HepG2 (cell line): ENCODE results near the gene FAM81A. TPM values are rescaled to one million over a fixed set of nuclear protein-coding genes. Genes with fewer than 3 reads are reported as not detected.

Source experiments
- ARNT ChIP-seq: fragments of 450-650 bp; IDR thresholded peaks from 2 replicates; pipeline ENCODE4 v1.6.1; 2017
- DR1 ChIP-seq: sonication (generic); formaldehyde crosslinking; IDR thresholded peaks from 2 replicates; pipeline ENCODE4 v1.8.0; 2021; ENCODE audit warnings: mild to moderate bottlenecking, missing genetic modification reagents, inconsistent platforms
- KDM5A ChIP-seq: fragments of 200-600 bp; sonication (generic); IDR thresholded peaks from 2 replicates; pipeline ENCODE4 v1.7.0; 2018; ENCODE audit warnings: antibody characterized with exemption, mild to moderate bottlenecking, low read length, borderline replicate concordance
- MEF2D ChIP-seq: sonication (generic); formaldehyde crosslinking; IDR thresholded peaks from 2 replicates; pipeline ENCODE4 v1.5.1; 2020; ENCODE audit warnings: mild to moderate bottlenecking, missing genetic modification reagents
- MEIS1 ChIP-seq: sonication (generic); formaldehyde crosslinking; IDR thresholded peaks from 2 replicates; pipeline ENCODE4 v1.9.0; 2021; ENCODE audit warnings: mild to moderate bottlenecking, missing genetic modification reagents, moderate library complexity, borderline replicate concordance
- NONO ChIP-seq, 2 experiments: fragments of 450-650 bp in 1 of 2; sonication (generic) in 1 of 2; formaldehyde crosslinking in 1 of 2; IDR thresholded peaks in 1 of 2; conservative IDR thresholded peaks in 1 of 2; 2 replicates each; pipeline versions ENCODE4 v1.6.1 to v1.8.0; 2017 to 2022; ENCODE audit warnings: mild to moderate bottlenecking in 1 of 2, missing genetic modification reagents in 1 of 2, moderate library complexity in 1 of 2
- PCBP1 ChIP-seq: fragments of 200-400 bp; formaldehyde crosslinking; IDR thresholded peaks from 2 replicates; pipeline ENCODE4 v1.6.1; 2017; ENCODE audit warnings: mild to moderate bottlenecking, low read depth, low read length, borderline replicate concordance
- SIN3B ChIP-seq: fragments of 150-350 bp; IDR thresholded peaks from 2 replicates; pipeline ENCODE4 v1.6.1; 2014; ENCODE audit warnings: low read length
- ZBTB7B ChIP-seq: sonication (generic); formaldehyde crosslinking; IDR thresholded peaks from 2 replicates; pipeline ENCODE4 v1.4.0; 2020; ENCODE audit warnings: missing genetic modification reagents
- ZNF530 ChIP-seq: sonication (generic); formaldehyde crosslinking; IDR thresholded peaks from 2 replicates; pipeline ENCODE4 v1.5.0; 2020; ENCODE audit warnings: low read depth, mild to moderate bottlenecking, missing genetic modification reagents
- ZNF605 ChIP-seq: sonication (generic); formaldehyde crosslinking; IDR thresholded peaks from 2 replicates; pipeline ENCODE4 v1.8.0; 2022; ENCODE audit warnings: mild to moderate bottlenecking, missing genetic modification reagents
- ZSCAN12 ChIP-seq: sonication (generic); formaldehyde crosslinking; IDR thresholded peaks from 2 replicates; pipeline ENCODE4 v1.9.0; 2021; ENCODE audit warnings: mild to moderate bottlenecking, missing genetic modification reagents
- ZSCAN9 ChIP-seq: IDR thresholded peaks from 2 replicates; pipeline ENCODE4 v1.6.1; 2016; ENCODE audit warnings: borderline replicate concordance
- polyA plus RNA-seq, 8 experiments: library from polyadenylated mRNA; depleted of rRNA in 3 of 8; stranded (reverse) in 7 of 8; unstranded in 1 of 8; fragments of >200 nt; fragmentation: Illumina TruSeq in 4 of 8; extraction: Trizol in 4 of 8; gene quantifications; 2 replicates each; pipeline versions ENCODE4 v1.2.1 to v1.2.3, GENCODE V29; 2011 to 2016; ENCODE audit warnings: low read depth in 4 of 8, missing spikeins in 1 of 8, mixed read lengths in 1 of 8; ENCODE audit not compliant: insufficient read depth in 1 of 8
- total RNA-seq, 5 experiments: library from RNA; depleted of rRNA; stranded (reverse); fragments of >200 nt; fragmentation: Illumina TruSeq; extraction: Trizol; gene quantifications; 2 replicates each; pipeline ENCODE4 v1.2.3, GENCODE V29; 2016; ENCODE audit warnings: low read depth in 1 of 5
- TF ChIP-seq, protein P1 (sequence below): IDR thresholded peaks from 2 replicates; pipeline ENCODE4 v1.4.0; 2020; ENCODE audit warnings: mild to moderate bottlenecking, missing genetic modification reagents
- TF ChIP-seq, protein P2 (sequence below): sonication (generic); formaldehyde crosslinking; IDR thresholded peaks from 2 replicates; pipeline ENCODE4 v1.4.0; 2020; ENCODE audit warnings: missing genetic modification reagents, low read depth, mild to moderate bottlenecking, borderline replicate concordance
- TF ChIP-seq, protein P3 (sequence below): sonication (generic); formaldehyde crosslinking; IDR thresholded peaks from 2 replicates; pipeline ENCODE4 v1.5.0; 2020; ENCODE audit warnings: missing genetic modification reagents
- TF ChIP-seq, protein P4 (sequence below): sonication (generic); formaldehyde crosslinking; conservative IDR thresholded peaks from 2 replicates; pipeline ENCODE4 v1.8.1; 2023; ENCODE audit warnings: missing genetic modification reagents
- TF ChIP-seq, protein P5 (sequence below): conservative IDR thresholded peaks from 2 replicates; pipeline ENCODE4 v1.6.1; 2018; ENCODE audit warnings: missing genetic modification reagents

FAM81A gene
- total and polyA plus RNA-seq, 2 of the 13 experiments (the other 11 are each of a cell fraction or from before 2014, with no cell fraction given) = 0.09 TPM; not detected in 1

DNA sequence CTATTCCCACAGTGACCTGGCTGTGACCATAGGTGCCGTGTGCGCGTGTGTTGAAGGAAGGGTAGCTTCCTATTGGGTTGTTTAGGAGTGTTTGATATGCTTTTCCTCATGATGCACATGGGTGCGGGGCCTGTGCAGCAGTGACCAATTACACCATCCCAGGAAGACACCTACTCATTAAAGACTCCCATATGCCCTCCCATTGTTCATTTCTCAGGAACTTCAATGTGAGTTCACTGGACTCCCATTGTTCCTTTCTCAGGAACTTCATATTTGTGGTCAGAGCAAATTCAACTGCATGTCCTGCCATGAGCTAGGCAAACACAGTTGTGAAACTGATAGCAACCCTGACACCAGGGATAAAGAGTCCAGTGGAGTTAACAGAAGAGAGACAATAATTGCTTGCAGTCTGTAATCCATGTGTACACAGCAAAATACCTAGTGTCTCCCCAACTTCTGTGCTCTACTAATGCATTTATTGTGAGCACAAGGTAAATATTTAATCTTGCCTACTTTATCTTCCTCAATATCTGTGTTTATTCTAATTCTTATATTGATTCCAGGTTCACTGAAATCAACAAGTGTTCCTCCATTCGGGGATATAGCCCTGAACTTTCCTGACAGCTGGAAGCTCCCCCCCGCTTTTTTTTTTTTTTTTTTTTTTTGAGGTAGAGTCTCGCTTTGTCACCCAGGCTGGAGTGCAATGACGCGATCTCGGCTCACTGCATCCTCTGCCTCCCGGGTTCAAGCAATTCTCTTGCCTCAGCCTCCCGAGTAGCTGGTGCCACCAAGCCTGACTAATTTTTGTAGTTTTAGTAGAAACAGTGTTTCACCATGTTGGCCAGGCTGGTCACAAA, 116.1 kb downstream of the FAM81A start (continued):
- TF ChIP-seq NONO (IDR thresholded peaks at IDR 0.05) = no peak
- TF ChIP-seq NONO (CRISPR knock-in tag; conservative IDR thresholded peaks at IDR 0.05) = peak; percentile 93
- no peak for TF ChIP-seq DR1 (CRISPR knock-in tag)
- TF ChIP-seq, protein P1, sequence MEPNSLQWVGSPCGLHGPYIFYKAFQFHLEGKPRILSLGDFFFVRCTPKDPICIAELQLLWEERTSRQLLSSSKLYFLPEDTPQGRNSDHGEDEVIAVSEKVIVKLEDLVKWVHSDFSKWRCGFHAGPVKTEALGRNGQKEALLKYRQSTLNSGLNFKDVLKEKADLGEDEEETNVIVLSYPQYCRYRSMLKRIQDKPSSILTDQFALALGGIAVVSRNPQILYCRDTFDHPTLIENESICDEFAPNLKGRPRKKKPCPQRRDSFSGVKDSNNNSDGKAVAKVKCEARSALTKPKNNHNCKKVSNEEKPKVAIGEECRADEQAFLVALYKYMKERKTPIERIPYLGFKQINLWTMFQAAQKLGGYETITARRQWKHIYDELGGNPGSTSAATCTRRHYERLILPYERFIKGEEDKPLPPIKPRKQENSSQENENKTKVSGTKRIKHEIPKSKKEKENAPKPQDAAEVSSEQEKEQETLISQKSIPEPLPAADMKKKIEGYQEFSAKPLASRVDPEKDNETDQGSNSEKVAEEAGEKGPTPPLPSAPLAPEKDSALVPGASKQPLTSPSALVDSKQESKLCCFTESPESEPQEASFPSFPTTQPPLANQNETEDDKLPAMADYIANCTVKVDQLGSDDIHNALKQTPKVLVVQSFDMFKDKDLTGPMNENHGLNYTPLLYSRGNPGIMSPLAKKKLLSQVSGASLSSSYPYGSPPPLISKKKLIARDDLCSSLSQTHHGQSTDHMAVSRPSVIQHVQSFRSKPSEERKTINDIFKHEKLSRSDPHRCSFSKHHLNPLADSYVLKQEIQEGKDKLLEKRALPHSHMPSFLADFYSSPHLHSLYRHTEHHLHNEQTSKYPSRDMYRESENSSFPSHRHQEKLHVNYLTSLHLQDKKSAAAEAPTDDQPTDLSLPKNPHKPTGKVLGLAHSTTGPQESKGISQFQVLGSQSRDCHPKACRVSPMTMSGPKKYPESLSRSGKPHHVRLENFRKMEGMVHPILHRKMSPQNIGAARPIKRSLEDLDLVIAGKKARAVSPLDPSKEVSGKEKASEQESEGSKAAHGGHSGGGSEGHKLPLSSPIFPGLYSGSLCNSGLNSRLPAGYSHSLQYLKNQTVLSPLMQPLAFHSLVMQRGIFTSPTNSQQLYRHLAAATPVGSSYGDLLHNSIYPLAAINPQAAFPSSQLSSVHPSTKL (CRISPR knock-in tag) = peak; percentile 99
- no peak for TF ChIP-seq ZNF530 (CRISPR knock-in tag)
- TF ChIP-seq ZSCAN9 = peak; percentile 81; the same call in 1 of the 2 replicates
- peak; percentile 70 for TF ChIP-seq MEF2D (CRISPR knock-in tag)
- peak; percentile 52; the same call in 1 of the 2 replicates for TF ChIP-seq ZNF605 (CRISPR knock-in tag)
- TF ChIP-seq, protein P2, sequence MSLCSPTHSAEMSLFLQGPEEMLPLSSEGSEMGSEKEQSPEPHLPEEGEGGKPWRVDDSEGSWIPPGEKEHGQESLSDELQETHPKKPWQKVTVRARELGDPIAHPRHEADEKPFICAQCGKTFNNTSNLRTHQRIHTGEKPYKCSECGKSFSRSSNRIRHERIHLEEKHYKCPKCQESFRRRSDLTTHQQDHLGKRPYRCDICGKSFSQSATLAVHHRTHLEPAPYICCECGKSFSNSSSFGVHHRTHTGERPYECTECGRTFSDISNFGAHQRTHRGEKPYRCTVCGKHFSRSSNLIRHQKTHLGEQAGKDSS = no peak
- TF ChIP-seq, protein P3, sequence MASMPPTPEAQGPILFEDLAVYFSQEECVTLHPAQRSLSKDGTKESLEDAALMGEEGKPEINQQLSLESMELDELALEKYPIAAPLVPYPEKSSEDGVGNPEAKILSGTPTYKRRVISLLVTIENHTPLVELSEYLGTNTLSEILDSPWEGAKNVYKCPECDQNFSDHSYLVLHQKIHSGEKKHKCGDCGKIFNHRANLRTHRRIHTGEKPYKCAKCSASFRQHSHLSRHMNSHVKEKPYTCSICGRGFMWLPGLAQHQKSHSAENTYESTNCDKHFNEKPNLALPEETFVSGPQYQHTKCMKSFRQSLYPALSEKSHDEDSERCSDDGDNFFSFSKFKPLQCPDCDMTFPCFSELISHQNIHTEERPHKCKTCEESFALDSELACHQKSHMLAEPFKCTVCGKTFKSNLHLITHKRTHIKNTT = no peak
- TF ChIP-seq ARNT = no peak
- TF ChIP-seq, protein P4, sequence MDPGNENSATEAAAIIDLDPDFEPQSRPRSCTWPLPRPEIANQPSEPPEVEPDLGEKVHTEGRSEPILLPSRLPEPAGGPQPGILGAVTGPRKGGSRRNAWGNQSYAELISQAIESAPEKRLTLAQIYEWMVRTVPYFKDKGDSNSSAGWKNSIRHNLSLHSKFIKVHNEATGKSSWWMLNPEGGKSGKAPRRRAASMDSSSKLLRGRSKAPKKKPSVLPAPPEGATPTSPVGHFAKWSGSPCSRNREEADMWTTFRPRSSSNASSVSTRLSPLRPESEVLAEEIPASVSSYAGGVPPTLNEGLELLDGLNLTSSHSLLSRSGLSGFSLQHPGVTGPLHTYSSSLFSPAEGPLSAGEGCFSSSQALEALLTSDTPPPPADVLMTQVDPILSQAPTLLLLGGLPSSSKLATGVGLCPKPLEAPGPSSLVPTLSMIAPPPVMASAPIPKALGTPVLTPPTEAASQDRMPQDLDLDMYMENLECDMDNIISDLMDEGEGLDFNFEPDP (CRISPR knock-in tag) = no peak
- no peak for TF ChIP-seq SIN3B
- TF ChIP-seq MEIS1 (CRISPR knock-in tag) = peak; percentile 84
- no peak; the same call in 1 of the 2 replicates for TF ChIP-seq KDM5A
- TF ChIP-seq, protein P5, sequence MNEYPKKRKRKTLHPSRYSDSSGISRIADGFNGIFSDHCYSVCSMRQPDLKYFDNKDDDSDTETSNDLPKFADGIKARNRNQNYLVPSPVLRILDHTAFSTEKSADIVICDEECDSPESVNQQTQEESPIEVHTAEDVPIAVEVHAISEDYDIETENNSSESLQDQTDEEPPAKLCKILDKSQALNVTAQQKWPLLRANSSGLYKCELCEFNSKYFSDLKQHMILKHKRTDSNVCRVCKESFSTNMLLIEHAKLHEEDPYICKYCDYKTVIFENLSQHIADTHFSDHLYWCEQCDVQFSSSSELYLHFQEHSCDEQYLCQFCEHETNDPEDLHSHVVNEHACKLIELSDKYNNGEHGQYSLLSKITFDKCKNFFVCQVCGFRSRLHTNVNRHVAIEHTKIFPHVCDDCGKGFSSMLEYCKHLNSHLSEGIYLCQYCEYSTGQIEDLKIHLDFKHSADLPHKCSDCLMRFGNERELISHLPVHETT (CRISPR knock-in tag) = peak; percentile 47; the same call in 1 of the 2 replicates
- TF ChIP-seq PCBP1 = no peak
- no peak for TF ChIP-seq ZSCAN12
- peak; percentile 70; the same call in 1 of the 2 replicates for TF ChIP-seq ZBTB7B
